Body of pancreas (tissue), 4 donors: Measurements from ENCODE around the gene PLPP1.

Source experiments
- POLR2A ChIP-seq, 3 donors: fragments of 450-650 bp; IDR thresholded peaks; one replicate each; pipeline ENCODE4 v1.6.1; 2016; ENCODE audit warnings: antibody characterized with exemption in 3 of 3, mild to moderate bottlenecking in 2 of 3
- TF ChIP-seq, protein P1 (sequence below), 7 experiments: fragments of 450-650 bp in 4 of 7; fragments of 200-600 bp in 3 of 7; sonication (generic) in 3 of 7; IDR thresholded peaks; one replicate each; pipeline ENCODE4 v1.5.1; 2016 to 2019; ENCODE audit warnings: antibody characterized with exemption in 7 of 7

DNA sequence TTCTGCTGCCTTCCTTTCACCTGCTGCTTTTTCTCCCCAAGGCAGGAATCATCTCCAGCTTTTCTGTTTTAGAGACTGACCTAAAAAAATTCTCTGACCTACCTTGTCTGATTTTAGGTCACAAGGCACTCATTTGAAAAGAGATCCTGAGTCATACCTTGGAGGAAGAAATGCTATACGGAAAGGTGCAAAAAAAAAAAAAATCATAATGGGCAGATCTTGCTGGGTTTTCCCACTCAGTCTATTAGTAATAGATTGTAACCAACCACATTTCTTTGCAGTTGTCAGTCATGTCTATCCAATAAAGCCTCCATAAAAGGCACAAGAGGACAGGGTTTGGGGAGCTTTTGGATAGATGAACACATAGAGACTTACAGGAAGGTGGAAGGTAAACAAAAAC lies 157.0 kb downstream of the PLPP1 start:
- TF ChIP-seq, protein P1, sequence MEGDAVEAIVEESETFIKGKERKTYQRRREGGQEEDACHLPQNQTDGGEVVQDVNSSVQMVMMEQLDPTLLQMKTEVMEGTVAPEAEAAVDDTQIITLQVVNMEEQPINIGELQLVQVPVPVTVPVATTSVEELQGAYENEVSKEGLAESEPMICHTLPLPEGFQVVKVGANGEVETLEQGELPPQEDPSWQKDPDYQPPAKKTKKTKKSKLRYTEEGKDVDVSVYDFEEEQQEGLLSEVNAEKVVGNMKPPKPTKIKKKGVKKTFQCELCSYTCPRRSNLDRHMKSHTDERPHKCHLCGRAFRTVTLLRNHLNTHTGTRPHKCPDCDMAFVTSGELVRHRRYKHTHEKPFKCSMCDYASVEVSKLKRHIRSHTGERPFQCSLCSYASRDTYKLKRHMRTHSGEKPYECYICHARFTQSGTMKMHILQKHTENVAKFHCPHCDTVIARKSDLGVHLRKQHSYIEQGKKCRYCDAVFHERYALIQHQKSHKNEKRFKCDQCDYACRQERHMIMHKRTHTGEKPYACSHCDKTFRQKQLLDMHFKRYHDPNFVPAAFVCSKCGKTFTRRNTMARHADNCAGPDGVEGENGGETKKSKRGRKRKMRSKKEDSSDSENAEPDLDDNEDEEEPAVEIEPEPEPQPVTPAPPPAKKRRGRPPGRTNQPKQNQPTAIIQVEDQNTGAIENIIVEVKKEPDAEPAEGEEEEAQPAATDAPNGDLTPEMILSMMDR (IDR thresholded peaks at IDR 0.05) = no peak
- no peak for TF ChIP-seq POLR2A (IDR thresholded peaks at IDR 0.05)
